ENCODE data around the gene TJAP1. TPM values are rescaled to one million over a fixed set of nuclear protein-coding genes. Genes with fewer than 3 reads are reported as not detected.
"Not testable (repeated sequence)": the region's sequence is repeated elsewhere in the genome, so short reads cannot be mapped to it uniquely, and the experiment has no call there.

TJAP1 gene
- total and polyA plus RNA-seq, 8 donors, result 12.9 to 44.5 (median 17.3) TPM

DNA sequence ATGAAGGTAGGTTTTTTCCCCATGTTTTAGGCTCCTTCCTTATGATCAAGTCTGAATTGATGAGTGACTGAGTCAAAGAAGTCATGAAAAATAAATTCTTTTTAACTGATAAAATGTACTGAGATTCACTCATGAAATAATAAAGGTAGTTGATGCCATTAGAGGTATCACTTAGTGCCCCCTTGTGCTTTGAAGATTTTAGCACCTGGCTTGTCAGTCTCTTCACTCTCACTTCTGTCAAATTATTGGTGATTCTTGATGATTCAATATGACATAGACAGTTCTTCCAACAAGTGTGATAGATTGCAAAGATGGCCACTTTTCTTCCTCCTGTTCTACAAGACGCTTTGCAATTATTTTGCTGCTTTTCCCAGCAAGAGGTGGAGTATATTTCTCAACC lies 17.8 kb upstream of the TJAP1 start:
- H3K27me3 ChIP-seq, result peaks cover 0 to 10% (median 0%) of the 10 kb centered on the region in 4 donors
- no peaks in the 10 kb centered on the region for H3K36me3 ChIP-seq
- DNase-seq (no peak), FAIRE-seq (no peak), ATAC-seq (no peak)
- TF ChIP-seq, protein P1, sequence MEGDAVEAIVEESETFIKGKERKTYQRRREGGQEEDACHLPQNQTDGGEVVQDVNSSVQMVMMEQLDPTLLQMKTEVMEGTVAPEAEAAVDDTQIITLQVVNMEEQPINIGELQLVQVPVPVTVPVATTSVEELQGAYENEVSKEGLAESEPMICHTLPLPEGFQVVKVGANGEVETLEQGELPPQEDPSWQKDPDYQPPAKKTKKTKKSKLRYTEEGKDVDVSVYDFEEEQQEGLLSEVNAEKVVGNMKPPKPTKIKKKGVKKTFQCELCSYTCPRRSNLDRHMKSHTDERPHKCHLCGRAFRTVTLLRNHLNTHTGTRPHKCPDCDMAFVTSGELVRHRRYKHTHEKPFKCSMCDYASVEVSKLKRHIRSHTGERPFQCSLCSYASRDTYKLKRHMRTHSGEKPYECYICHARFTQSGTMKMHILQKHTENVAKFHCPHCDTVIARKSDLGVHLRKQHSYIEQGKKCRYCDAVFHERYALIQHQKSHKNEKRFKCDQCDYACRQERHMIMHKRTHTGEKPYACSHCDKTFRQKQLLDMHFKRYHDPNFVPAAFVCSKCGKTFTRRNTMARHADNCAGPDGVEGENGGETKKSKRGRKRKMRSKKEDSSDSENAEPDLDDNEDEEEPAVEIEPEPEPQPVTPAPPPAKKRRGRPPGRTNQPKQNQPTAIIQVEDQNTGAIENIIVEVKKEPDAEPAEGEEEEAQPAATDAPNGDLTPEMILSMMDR (IDR thresholded peaks at IDR 0.05), result no peak
- no peaks in the 10 kb centered on the region for H3K9me3 ChIP-seq
- WGBS, 2 donors, result 64 to 67% methylated on average over 1 of the region's 1 CpG
- intact Hi-C loops (cut with DNase I), result loop anchor here in 1 of 3 donors (10.0 kb wide), 1 partner anchor 45 kb away; no protein-coding TSS in a partner anchor
- H3K27ac ChIP-seq, result no peak overlapping the region
- peaks cover 0 to 3% (median 0%) of the 10 kb centered on the region in 3 donors for H3K4me1 ChIP-seq
- H3K4me3 ChIP-seq, result no peak overlapping the region

DNA sequence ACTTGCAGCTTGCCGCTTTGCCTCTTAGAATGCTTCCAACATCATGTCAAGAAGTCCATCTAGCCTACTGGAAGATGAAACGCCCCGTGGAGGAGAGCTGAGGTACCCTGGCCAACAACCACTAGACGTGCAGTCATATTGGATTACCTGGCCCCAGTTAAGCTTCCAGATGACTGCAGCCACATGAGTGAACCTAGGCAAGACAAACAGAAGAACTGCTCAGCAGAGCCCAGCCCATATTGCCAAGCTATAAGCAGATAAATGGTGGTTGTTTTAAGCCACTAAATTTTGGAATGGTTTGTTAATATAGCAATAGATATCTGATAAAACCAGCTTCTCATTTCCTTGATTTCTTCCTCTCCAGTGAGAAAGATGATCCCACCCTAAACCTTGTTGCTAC lies 17.3 kb upstream of the TJAP1 start:
- H3K36me3 ChIP-seq, result no peaks in the 10 kb centered on the region
- DNase-seq, result peak in 1 of 6 donors; percentile 2
- 64 to 76% methylated on average over 4 of the region's 4 CpGs for WGBS, 2 donors
- TF ChIP-seq, protein P1 (IDR thresholded peaks at IDR 0.05), result no peak
- H3K4me3 ChIP-seq, result no peak overlapping the region
- no peak overlapping the region for H3K27ac ChIP-seq
- H3K27me3 ChIP-seq, result peaks cover 0 to 10% (median 0%) of the 10 kb centered on the region in 4 donors
- FAIRE-seq, result no peak
- intact Hi-C loops (cut with DNase I), result no loop called here
- peaks cover 0 to 3% (median 0%) of the 10 kb centered on the region in 3 donors for H3K4me1 ChIP-seq
- no peaks in the 10 kb centered on the region for H3K9me3 ChIP-seq
- no peak for ATAC-seq

DNA sequence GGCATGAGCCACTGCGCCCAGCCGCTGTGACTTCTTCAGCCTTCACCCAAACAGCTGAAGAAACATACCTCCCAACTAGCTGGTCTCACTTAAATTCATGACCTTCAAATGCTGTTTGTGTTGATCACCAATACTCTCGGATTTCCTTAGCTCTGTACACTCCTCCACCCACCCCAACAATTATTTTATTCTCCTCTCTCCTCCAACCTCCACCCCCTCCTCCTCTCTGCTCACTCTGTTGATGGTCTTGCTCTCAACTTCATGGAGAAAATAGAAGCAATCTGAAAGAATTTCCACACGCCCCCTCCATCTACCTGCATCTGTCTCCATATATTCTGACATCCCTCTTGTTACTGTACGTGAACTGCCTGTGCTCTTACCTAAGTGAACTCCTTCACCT lies 15.4 kb upstream of the TJAP1 start:
- ATAC-seq, result no peak
- H3K4me1 ChIP-seq, result no peaks in the 10 kb centered on the region
- no peak overlapping the region for H3K4me3 ChIP-seq
- WGBS, 2 donors, result 34 to 38% methylated on average over 5 of the region's 5 CpGs
- TF ChIP-seq, protein P1 (IDR thresholded peaks at IDR 0.05), result no peak
- no peaks in the 10 kb centered on the region for H3K9me3 ChIP-seq
- DNase-seq, result no peak
- intact Hi-C loops (cut with DNase I), result no loop called here
- no peaks in the 10 kb centered on the region for H3K36me3 ChIP-seq
- no peak for FAIRE-seq
- no peak overlapping the region for H3K27ac ChIP-seq
- H3K27me3 ChIP-seq, result peaks cover 0 to 9% (median 0%) of the 10 kb centered on the region in 4 donors

DNA sequence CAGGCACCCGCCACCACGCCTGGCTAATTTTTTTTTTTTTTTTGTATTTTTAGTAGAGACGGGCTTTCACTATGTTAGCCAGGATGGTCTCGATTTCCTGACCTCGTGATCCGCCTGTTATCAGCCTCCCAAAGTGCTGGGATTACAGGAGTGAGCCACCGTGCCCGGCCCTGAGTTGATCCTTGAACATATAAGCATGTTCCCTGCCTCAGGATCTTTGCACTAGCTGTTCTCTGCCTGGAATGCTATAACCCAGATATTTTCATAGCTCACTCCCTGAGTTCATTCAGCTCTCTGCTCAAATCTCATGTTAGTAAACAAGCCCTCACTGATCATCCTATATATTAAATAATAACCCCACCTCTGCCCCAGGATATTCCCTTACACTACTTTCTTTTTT lies 13.0 kb upstream of the TJAP1 start:
- intact Hi-C loops (cut with DNase I), result no loop called here
- Histone ChIP-seq H3K9me3 (no peaks in the 10 kb centered on the region), H3K36me3 (no peaks in the 10 kb centered on the region), H3K27ac (no peak overlapping the region), H3K4me1 (no peaks in the 10 kb centered on the region), H3K27me3 (peaks cover 0 to 7% (median 0%) of the 10 kb centered on the region in 4 donors), H3K4me3 (no peak overlapping the region)
- no peak for DNase-seq
- TF ChIP-seq, protein P1 (IDR thresholded peaks at IDR 0.05), result no peak
- no peak for ATAC-seq
- no peak for FAIRE-seq
- WGBS, 2 donors, result 61 to 75% methylated on average over 8 of the region's 8 CpGs

DNA sequence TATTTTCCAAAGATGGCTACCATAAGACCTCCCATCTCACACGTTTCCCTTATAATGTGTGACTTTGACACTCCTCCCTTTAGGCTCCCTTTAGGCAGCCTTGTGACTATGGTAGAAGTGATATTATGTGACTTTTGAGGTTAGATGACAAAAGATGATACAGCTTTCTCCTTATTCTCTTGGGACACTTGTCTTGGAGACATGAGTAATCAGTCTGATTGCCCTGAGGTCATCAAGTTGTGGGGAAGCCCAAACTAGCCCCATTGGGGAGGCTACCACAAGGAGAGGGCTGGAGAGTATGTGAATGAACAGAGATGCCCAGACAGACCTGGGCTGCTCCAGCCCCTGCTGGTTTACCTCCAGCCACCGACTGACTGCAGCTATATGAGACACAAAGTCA lies 11.4 kb upstream of the TJAP1 start:
- intact Hi-C loops (cut with DNase I), result no loop called here
- DNase-seq (no peak), ATAC-seq (no peak), FAIRE-seq (no peak)
- H3K4me1 ChIP-seq, result no peaks in the 10 kb centered on the region
- peaks cover 0 to 4% (median 0%) of the 10 kb centered on the region in 4 donors for H3K27me3 ChIP-seq
- no peaks in the 10 kb centered on the region for H3K36me3 ChIP-seq
- TF ChIP-seq, protein P1 (IDR thresholded peaks at IDR 0.05), result no peak
- WGBS, 2 donors, result 41 to 46% methylated on average over 2 of the region's 2 CpGs
- H3K9me3 ChIP-seq, result no peaks in the 10 kb centered on the region
- no peak overlapping the region for H3K27ac ChIP-seq
- H3K4me3 ChIP-seq, result no peak overlapping the region

DNA sequence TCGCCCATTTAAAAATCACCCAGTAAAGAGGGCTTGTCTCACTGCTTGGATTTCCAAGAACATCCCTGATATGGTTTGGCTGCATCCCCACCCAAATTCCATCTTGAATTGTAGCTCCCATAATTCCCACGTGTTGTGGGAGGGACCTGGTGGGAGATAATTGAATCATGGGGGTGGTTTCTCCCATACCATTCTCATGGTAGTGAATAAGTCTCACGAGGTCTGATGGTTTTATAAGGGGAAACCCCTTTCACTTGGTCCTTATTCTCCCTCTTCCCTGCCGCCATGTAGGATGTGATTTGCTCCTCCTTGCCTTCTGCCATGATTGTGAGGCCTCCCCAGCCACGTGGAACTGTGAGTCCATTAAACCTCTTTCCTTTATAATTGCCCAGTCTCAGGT lies 10.1 kb upstream of the TJAP1 start:
- H3K27ac ChIP-seq; H3K27me3 ChIP-seq; H3K9me3 ChIP-seq; DNase-seq; H3K4me1 ChIP-seq; FAIRE-seq; H3K4me3 ChIP-seq; ATAC-seq; intact Hi-C loops (cut with DNase I); H3K36me3 ChIP-seq: not testable (repeated sequence)
- WGBS, 2 donors, result 59 to 65% methylated on average over 5 of the region's 5 CpGs

All from pancreas (tissue), 10 donors.